GM19099 (cell line): ENCODE results near the gene INAVA.

ENCODE experiments used
- POLR2A ChIP-seq: IDR thresholded peaks from 3 replicates; pipeline ENCODE4 v1.6.1; 2011; ENCODE audit warnings: low read depth; ENCODE audit not compliant: insufficient read length; ENCODE audit errors: extremely low read depth

INAVA gene

GRCh38 chr1:200901350-200901749, 6.7 kb downstream of the INAVA start:
- TF ChIP-seq POLR2A = no peak

GRCh38 chr1:200901796-200902444, 7.2 kb downstream of the INAVA start:
- no peak for TF ChIP-seq POLR2A

GRCh38 chr1:200903793-200904192, 9.1 kb downstream of the INAVA start:
- TF ChIP-seq POLR2A = no peak

- no peak for TF ChIP-seq POLR2A
These were observed 10.1 kb downstream of the INAVA start for GRCh38 chr1:200904772-200905171.

GRCh38 chr1:200905411-200906052, 10.8 kb downstream of the INAVA start:
- no peak for TF ChIP-seq POLR2A

- no peak for TF ChIP-seq POLR2A
These were observed 11.8 kb downstream of the INAVA start for GRCh38 chr1:200906491-200906890.

GRCh38 chr1:200907611-200908097, 13.0 kb downstream of the INAVA start:
- TF ChIP-seq POLR2A = no peak

GRCh38 chr1:200908191-200908868, 13.6 kb downstream of the INAVA start:
- no peak for TF ChIP-seq POLR2A

- TF ChIP-seq POLR2A = no peak
These were observed 14.4 kb downstream of the INAVA start for GRCh38 chr1:200909071-200909470.

GRCh38 chr1:200909757-200910239, 15.1 kb downstream of the INAVA start:
- TF ChIP-seq POLR2A = peak; percentile 10

- no peak for TF ChIP-seq POLR2A
These were observed 16.7 kb downstream of the INAVA start for GRCh38 chr1:200911361-200911760.

GRCh38 chr1:200912737-200913407, 18.2 kb downstream of the INAVA start:
- no peak for TF ChIP-seq POLR2A

- no peak for TF ChIP-seq POLR2A
These were observed 21.5 kb downstream of the INAVA start for GRCh38 chr1:200916152-200916551.

GRCh38 chr1:200916681-200917080, 22.0 kb downstream of the INAVA start:
- TF ChIP-seq POLR2A = no peak

- no peak for TF ChIP-seq POLR2A
These were observed 22.7 kb downstream of the INAVA start for GRCh38 chr1:200917291-200917817.

- TF ChIP-seq POLR2A = no peak
These were observed 23.3 kb downstream of the INAVA start for GRCh38 chr1:200918006-200918405.

GRCh38 chr1:200919386-200919785, 24.7 kb downstream of the INAVA start:
- no peak for TF ChIP-seq POLR2A
